HG03521 (cell line): ENCODE measurements around the gene TBC1D4.
"Not testable (repeated sequence)": the region's sequence is repeated elsewhere in the genome, so short reads cannot be mapped to it uniquely, and the experiment has no call there.

Experiments used
- ATAC-seq: cut with Tn5 transposase; IDR thresholded peaks from one replicate; pipeline ENCODE4 v1.9.1; 2021; ENCODE audit warnings: mild to moderate bottlenecking, moderate library complexity; ENCODE audit not compliant: unreplicated experiment

TBC1D4 gene

DNA sequence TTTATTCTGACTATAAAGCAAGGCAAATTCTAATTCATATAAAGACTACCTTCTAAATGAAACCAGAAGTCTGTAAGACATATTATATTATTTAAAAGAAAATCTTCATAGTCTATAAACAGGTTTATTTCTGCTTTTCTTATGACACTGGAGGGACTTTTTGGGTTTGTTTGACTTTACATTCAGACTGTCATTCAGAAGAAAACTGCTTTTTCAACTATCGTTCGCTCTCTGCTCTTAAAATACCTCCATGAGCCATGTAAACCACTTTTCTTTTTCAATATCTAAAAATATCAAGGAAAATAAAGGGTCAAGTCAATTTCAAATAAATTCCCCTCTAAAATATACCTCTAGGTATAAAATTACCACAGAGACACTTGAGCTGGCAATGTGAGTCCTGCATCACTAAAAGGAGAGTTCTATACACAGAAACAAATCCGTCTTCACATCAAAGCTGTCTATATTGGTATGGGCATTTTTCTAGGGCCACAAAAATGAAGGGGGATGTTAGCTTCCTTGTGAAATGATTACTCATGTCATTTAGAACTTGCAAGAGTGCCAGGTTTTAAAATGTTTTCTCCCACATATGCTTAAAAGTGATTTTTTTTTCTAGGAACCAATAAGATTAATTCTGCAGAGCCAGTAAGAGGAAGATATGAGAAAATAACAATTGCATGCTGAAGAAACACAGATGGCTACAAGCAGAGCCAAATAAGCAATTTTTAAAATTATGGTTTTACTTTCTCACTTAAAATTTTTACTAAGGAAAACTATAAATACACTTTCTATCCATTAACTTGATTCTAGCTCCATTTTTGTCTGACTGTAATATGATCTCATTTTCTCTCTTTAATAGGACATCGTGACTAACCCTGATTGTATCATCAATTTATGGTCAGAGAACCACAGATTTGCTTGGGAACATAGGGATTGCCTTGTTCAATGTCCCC, 181.8 kb downstream of the TBC1D4 start:
- peak; percentile 58 for ATAC-seq

DNA sequence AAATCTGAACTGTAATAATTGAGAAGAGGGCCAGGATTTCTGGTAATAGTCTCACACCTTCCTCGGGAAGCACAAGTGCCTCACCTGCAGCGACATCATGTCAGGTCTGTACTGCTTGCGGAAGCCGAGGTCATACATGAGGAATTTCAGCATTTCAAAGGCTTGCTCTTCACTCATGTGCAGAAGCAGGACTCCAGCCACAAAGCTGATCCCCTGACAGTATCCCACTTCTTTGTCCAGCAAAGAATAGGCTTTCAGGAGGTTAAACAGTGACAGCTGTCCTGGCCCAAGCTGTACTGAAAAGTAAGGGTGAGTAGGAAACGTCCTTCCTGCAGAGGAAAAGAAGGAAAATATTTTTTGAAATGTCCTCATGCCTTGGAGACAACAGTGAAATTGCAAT, 182.7 kb downstream of the TBC1D4 start:
- no peak for ATAC-seq

GRCh38 chr13:75296641-75297040, 185.3 kb downstream of the TBC1D4 start:
- ATAC-seq: no peak

DNA sequence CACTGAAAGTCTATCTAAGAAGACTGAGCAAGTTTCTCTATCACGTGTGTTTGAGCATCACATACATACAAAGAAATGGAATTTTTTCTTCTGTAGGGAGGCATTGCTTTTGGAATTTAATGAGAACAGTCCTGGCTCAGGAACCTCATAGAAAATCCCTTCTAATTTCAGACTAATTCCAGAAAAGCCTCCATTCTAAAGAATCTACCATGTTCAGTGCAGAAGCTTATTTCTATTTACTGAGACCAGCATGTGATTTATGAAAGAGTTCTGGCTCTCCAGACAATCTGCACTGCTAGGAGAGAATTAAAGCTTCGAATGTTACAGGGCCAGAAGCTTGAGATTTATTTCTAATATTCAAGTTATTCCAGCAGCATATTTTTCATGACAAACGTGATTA, 186.8 kb downstream of the TBC1D4 start:
- no peak for ATAC-seq

- no peak for ATAC-seq
Measured at GRCh38 chr13:75294110-75294509, 187.9 kb downstream of the TBC1D4 start.

DNA sequence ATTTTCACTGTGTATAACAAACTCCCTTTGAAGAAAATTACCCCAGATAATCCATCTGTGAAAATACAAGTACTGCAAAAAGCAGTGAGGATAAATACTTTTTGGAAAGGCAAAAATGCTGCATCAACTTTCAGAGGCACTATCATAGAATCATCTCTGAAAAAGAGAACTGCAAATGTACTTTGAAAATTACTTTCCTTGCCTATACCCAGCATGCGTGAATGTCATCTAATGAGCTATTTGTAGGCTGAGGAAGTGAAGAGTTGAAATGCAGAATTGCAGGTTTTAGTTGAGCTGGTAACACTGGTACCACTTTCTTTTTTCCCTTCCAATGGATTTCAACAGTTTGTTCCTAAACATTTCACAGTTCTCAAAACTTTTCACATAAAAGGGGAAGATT, 196.7 kb downstream of the TBC1D4 start:
- no peak for ATAC-seq

DNA sequence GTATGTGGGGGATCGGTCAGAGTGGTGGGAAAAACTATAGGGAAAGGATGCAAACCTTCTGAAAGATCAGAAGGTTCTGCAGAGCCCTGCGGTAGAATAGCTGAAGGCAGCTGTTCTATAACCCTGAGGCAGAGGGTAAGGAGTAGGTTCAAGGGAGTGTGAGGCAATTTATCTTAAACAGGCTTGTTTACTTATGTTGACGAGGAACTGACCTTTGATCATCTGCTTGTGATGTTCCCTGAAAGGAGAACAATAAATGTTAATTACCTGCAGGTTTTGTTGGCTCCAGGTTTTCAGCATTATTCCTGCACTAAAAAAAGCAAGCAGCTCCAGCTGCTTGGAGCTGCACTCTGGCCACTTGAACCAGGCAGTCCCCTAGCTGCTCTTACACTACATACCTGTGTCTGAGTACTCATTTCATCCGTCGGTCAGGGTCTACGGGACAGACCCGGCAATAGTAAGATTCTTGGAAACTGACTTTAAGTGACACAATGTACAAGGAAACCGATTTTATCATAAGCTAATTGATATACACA, 202.1 kb downstream of the TBC1D4 start:
- no peak for ATAC-seq

- ATAC-seq: not testable (repeated sequence)
Measured at GRCh38 chr13:75273695-75274094, 208.3 kb downstream of the TBC1D4 start.

DNA sequence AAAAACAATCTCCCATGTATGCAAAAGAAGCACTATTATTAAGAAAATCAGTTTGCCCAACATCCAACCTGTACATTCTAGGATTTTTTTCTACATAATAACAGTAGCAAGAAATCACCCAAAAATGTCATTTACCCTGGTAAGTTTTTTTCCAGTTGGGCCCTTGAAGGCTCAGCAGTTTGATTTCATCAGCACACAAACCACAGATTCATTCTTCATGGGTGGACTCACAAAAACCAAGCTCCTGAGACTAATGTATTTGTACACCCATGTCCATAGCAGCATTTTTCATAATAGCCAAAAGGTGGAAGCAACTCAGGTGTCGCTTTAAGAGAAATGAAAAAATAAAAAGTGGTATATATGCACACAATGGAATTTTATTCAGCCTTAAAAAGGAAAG, 210.1 kb downstream of the TBC1D4 start:
- no peak for ATAC-seq

- not testable (repeated sequence) for ATAC-seq
Measured at GRCh38 chr13:75268481-75268880, 213.5 kb downstream of the TBC1D4 start.

- no peak for ATAC-seq
Measured at GRCh38 chr13:75264611-75265010, 217.4 kb downstream of the TBC1D4 start.

DNA sequence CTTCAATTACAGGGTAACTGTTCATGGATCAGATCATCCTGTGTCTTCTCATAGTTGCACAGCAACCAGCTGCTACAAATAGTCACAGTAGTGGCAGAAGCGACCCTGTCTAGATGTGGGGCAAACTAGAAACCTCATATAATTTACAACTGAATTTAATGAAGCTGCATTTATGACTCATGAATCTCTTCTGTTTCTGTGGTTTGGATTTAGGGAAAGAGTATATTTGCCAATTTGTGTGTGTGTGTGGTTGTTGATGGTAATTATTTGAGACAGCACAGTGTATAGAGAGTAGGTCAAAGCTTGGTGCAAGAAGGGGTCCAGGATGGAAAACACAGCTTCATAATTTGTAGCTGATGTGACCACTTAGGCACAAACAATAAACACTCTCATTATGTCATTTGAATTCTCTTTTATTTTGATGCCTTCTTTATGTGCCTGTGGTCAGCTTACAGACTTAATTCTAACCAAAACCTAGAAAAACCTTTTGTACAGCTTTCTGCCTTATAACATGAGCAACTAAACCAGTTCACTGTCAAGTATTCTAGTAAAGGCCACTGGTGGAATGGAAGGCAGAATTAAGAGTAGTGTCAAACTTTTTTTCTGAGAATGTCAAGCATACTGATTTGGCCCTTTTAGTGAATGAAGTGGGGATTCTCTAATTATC, 218.1 kb downstream of the TBC1D4 start:
- ATAC-seq: no peak

DNA sequence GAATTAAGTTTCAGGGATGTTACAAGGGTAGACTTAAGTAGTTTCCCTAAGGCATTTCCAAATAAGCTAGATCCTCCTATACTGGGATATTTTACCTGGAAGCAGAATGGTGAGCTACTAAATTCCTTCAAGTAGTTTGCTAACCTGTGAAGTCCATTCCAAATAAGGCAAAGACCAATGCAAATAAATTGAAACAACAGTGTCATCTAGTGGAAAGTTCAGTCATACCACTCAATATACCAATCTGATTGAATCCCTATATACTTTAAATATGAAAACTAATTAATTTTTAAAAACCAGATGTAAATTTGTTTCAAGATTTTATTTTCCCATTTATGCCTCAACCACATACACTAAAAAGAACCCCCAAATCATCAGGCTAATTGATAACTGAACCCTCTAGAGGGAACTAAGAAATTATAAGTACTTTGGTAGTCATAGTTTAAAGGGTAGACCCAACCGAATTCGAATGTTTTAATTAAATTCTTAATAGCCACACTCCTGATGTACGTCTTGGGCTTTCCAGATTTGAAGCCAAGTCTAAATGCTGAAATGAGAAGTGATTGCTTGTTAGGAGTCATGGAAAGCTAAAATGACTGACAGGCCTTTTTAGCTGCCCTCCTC, 223.7 kb downstream of the TBC1D4 start:
- no peak for ATAC-seq

DNA sequence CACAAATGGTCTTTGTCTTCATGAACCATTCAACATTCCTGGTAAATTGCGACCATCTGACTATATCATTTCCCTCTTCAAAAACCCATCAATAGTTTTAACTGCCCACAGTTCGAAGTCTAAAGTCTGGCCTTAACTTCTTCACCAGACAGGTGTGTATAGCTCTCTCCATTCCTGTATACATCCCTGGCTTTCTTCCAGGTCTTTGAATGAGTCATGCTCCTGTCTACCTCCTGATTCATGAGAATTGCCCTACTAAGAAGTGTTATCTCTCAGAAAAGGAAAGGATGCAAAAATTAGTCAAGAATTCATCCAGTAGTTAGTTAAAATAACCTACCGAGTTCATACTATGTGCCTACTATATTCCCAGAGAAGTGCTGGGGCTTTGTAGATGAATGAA, 225.0 kb downstream of the TBC1D4 start:
- no peak for ATAC-seq

DNA sequence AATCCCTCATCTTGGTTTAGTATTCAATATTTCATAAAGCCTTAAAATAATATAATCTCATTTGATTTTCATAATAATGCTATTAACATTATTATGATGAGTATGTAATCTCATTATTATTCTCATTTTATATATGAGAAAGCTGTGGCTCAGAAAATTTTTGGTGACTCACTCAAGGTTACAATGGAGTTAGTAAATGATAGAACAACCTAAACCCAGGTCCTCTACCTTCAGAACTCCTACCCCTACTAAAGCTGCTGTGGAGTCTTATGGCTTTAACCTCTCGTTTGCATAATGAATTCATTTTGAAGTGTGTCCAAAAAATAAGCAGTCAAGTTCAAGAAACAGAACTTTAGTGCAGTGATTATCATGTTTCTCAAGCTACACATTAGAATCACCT, 226.3 kb downstream of the TBC1D4 start:
- ATAC-seq: no peak

DNA sequence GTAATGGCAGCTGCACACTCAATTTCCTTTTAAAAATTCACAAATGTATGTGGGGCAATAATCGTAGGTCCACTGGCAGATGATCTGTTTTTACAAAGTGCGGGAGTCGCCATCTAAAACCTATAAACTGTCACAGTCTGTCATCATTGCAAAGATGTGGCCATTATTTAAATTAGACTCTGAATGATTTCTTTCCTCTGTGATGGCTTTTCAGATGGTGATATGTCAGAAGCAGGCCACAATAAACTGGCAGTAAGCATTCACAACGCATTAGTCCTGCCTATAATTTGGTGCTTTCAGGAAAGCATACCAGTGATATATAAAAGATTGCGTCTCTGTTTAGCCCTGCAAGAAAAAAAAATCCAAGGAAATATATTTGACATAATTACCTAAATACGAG, 226.8 kb downstream of the TBC1D4 start:
- ATAC-seq: no peak

GRCh38 chr13:75251188-75251587, 230.8 kb downstream of the TBC1D4 start:
- ATAC-seq: no peak

GRCh38 chr13:75250526-75251178, 231.3 kb downstream of the TBC1D4 start:
- no peak for ATAC-seq

- not testable (repeated sequence) for ATAC-seq
Measured at GRCh38 chr13:75245578-75245977, 236.4 kb downstream of the TBC1D4 start.

GRCh38 chr13:75240240-75240639, 241.7 kb downstream of the TBC1D4 start:
- not testable (repeated sequence) for ATAC-seq

DNA sequence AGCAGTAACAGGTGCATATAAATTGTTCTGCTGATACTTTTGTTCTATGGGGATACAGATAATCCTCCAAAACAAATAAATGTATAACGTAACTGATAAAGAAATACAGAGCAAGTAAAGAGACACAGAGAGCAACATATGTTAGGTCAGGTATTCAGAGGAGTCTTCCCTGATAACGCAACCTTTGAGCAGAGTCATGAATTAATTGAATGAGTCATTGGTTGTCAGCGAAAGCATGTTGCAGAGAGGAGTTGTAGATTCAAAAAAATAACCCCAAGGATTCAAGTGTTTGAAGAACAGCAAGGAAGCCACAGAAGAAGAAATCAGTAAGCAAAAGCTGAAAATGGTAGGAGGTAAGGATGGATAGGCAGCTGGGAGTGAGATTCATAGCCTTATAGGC, 245.2 kb downstream of the TBC1D4 start:
- no peak for ATAC-seq
